ENCODE data around the gene PLXNB3.
"Not testable (repeated sequence)": the region's sequence is repeated elsewhere in the genome, so short reads cannot be mapped to it uniquely, and the experiment has no call there.

The PLXNB3 gene

GRCh38 chrX:153733651-153734240 is 30.3 kb upstream of the PLXNB3 start:
- no peak for DNase-seq

DNA sequence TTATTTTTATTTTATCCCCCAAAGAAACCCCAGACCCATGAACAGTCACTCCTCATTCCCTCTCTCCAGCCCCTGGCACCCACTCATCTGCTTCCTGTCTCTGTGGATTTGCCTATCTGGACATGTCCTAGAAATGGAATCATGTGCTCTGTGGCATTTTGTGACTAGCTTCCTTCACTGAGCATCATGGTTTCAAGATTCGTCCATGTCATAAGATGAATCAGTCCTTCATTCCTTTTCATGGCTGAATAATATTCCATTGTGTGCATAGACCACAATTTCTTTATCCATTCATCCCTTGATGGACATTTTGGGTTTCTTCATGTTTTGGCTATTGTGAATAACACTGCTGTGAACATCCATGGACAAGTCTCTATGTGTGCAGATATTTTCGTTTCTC is 29.2 kb upstream of the PLXNB3 start:
- no peak for DNase-seq

DNA sequence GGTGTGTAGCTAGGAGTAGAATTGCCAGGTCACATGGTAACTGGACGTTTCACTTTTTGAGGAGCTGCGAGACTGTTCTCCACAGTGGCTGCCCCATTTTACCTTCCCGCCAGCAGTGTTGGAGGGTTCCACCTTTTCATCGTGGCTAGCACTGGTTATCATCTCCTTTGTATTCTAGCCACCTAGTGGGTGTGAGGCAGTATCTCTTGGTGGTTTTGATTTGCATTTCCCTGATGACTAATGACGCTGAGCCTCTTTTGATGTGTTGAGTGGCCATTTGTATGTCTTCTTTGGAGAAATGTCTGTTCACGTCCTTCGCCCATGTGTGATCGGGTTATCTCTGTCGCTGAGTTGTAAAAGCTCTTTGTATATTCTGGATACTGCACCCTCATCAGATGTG is 28.8 kb upstream of the PLXNB3 start:
- peak; percentile 44 for DNase-seq

- DNase-seq, result no peak
Observed at GRCh38 chrX:153736071-153736820, 27.8 kb upstream of the PLXNB3 start.

- DNase-seq, result no peak
Observed at GRCh38 chrX:153736871-153737441, 27.1 kb upstream of the PLXNB3 start.

DNA sequence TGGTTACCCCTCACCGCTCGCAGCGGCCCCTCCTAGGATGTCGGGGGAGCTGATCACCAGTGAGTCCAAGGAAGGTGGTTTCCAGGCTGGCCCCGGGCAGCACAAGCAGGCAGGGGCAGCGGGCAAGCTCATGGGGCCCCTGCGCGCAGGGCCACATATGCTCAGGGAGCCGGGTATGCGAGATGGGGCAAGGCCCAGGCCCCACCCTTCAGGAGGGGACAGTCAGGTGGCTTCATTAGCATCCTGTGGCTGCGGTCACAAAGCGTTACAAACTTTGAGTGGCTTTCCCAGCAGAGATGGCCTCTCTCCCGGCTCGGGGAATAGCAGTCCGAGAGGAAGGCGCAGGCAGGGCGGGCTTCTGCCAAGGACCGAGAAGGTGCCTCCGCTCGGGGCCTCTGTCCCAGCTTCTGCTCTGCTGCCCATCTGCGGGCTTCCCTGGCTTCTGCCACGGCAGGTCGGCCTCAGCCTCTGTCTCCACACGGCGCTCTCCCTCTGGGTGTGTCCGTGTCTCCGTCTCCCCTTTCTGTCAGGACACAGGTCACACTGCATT is 25.9 kb upstream of the PLXNB3 start:
- no peak for DNase-seq

GRCh38 chrX:153739754-153740486 is 24.1 kb upstream of the PLXNB3 start:
- no peak for DNase-seq

DNA sequence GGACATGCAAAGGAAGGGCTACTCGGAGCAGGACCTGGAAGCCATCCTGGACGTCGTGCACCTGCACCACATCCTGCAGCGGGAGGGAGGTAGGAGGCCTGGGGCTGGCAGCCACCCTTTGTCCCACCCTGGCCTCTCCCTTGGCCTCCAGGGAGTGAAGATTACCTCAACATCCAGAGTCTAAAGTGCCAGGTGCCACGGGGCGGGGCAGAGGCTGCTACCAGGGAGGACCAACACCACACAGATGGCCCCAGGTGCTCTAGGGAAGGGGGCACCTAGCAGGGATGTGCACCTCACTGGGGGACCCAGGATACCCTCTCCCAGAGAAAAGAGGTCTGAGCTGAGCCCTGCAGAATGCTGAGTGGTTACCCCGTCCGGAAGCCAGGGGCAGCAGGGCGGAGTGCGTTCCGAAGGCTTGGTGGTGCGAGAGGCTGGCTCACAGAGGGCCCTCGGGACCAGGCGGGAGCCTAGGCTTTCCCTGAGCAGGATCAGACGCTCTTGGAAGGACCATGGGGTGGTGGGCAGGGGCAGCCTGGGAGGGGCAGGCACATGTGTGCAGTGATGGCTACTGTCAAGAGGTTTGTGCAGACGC is 23.3 kb upstream of the PLXNB3 start:
- DNase-seq, result no peak

GRCh38 chrX:153741446-153741845 is 22.6 kb upstream of the PLXNB3 start:
- no peak for DNase-seq

DNA sequence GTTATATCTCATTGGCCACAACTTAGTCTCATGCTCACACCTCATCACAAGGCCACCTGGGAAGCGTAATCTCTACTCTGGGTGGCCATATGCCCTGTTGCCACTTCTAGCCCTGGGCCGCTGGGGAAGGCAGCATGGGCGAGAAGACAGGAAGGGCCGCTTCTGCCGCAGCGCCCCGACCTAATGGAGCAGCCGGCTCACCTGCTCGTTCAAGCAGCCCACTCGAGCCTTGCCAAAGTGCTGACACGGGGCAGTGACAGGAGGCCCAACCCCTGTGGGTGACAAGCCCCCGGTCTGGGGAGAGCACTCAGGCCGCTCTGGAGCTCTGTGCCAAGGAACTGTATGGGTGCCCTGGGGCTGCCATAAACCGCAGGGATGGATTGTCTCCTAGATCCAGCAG is 21.9 kb upstream of the PLXNB3 start:
- DNase-seq, result not testable (repeated sequence)

DNA sequence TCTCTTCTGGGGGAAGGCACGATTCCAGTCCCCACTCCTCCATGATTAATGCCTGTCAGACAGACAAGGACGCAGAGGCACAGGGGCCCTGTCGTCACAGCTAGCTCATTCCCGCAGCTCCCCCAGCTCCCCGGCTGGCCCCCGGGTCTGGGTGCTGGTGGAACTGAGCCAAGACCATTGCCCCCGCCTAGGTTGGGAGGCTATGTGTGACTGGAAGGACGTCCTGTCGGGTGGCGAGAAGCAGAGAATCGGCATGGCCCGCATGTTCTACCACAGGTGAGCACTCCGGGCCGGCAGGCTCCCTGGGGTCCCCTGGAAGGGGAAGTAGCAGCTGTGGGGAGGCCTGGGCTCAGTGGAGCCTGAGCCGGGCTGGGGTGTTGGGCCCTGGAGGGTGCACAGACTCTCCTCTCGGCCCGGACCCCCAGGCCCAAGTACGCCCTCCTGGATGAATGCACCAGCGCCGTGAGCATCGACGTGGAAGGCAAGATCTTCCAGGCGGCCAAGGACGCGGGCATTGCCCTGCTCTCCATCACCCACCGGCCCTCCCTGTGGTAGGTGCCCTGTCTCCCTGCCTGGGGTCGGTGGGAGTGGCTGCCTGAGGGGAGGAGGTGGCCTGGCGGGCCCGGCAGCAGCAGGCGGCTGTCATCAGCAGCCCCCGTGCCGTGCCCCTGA is 21.1 kb upstream of the PLXNB3 start:
- DNase-seq, result not testable (repeated sequence)

DNA sequence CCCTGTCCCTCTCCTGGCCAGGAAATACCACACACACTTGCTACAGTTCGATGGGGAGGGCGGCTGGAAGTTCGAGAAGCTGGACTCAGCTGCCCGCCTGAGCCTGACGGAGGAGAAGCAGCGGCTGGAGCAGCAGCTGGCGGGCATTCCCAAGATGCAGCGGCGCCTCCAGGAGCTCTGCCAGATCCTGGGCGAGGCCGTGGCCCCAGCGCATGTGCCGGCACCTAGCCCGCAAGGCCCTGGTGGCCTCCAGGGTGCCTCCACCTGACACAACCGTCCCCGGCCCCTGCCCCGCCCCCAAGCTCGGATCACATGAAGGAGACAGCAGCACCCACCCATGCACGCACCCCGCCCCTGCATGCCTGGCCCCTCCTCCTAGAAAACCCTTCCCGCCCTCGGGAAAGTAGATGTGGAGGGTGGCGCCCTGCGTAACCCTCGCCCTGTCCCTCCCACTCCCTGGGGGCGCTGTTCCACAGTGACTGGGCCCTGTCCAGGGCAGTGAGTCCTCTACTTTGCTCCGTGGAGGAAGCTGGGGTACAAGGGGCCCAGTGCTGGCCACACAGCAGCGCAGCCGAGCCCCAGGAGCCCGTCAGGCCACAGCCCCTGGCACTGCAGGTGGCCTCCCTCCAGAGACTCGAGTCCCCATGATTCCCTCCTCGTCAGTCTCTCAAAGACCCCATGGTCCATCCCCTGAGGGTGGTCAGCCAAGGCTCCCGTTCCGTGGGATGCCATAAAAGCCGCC is 20.4 kb upstream of the PLXNB3 start:
- DNase-seq, result not testable (repeated sequence)

GRCh38 chrX:153744210-153745066 is 19.6 kb upstream of the PLXNB3 start:
- DNase-seq, result no peak

DNA sequence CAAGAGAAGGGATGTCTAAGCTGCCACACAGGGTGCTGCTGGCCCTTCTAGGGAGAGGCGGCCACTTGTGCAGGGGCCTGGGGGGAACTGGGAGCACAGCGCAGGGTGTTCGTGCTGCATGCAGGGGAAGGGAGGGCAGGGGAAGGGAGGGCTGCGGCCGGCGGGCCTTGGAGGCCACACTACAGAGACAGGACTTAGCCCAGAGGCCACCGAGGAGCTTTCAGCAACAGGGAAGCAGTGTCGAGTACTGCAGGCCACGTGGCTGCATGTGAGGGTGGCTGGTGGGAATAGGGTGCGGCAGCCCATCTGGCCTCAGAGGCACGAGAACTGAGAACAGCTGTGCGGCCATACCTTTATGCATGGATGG is 19.0 kb upstream of the PLXNB3 start:
- not testable (repeated sequence) for DNase-seq

DNA sequence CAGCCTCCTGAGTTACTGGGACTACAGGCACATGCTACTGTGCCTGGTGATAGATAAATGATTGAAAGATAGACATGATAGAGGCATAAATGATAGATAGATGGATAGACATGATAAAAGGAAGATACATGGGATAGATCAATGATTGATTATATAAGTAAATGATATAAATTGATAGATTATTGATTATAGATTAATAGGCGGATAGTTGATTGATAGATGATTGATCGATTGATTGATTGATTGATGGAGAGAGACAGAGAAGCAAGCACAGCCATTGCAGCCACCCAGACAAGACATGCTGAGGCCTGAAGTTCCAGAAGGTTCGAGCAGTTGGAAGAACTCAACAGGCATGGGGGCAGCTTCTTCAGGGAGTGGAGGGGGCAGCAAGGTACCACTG is 17.7 kb upstream of the PLXNB3 start:
- DNase-seq, result no peak

DNA sequence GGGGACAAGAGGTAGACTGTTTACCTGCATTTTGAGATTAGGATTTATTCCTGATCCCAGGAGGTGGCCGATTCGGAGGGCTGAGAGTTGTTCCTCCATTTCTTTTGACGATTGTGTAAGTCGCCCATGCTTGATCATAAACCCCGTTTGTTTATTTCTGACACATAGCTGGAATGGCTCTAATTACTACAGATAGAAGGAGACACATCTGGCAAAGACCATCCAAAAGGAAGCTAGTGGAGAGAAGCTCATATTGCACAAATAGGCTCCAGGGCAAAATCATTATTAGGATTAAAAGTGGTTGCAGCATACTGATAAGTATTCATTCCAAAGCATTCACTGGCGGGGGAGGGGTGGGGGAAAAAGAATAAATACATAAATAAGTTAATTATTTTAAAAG is 17.1 kb upstream of the PLXNB3 start:
- DNase-seq, result not testable (repeated sequence)

- not testable (repeated sequence) for DNase-seq
Observed at GRCh38 chrX:153749017-153749416, 15.0 kb upstream of the PLXNB3 start.

DNA sequence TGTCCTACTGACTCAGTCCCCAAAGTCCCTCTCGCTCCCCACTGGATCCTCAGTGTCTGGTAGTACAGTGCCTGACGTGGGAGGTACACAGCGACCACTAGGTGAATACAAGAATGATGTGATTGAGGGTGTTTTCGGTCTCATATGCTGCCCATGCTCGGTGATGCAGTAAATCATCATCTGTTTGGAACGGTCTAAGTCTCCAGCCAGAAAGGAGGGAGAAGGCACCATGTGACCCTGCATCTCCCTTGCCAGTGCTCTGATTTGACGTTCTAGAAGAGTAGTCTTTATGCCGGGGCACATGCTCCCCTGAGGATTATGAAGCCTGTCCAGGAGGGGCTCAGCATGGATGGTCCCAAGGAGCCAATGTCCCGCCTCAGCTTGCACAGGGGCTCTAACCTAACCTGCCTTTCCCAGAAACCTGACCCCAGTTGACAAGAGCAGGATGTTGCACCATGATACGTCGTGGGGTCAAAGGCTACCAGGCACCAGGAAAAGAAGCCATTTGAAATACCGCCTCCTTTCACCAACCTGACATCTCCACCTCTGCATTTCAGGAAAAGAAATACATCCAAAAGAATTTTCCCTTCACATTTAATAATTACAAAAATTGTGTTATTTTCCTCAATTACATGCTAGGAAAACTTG is 13.8 kb upstream of the PLXNB3 start:
- DNase-seq, result no peak

- DNase-seq, result no peak
Observed at GRCh38 chrX:153755136-153755535, 8.9 kb upstream of the PLXNB3 start.

GRCh38 chrX:153761863-153762262 is 2.2 kb upstream of the PLXNB3 start:
- no peak for DNase-seq

All from CD4-positive, alpha-beta T cell treated with Interleukin-10 for 1 hour (primary cell).